ENCODE results near the gene HBEGF. TPM values are rescaled to one million over a fixed set of nuclear protein-coding genes. Genes with fewer than 3 reads are reported as not detected.

The HBEGF gene
- total RNA-seq, 2 donors from 2014 or later, result 7.7 to 24.0 TPM

DNA sequence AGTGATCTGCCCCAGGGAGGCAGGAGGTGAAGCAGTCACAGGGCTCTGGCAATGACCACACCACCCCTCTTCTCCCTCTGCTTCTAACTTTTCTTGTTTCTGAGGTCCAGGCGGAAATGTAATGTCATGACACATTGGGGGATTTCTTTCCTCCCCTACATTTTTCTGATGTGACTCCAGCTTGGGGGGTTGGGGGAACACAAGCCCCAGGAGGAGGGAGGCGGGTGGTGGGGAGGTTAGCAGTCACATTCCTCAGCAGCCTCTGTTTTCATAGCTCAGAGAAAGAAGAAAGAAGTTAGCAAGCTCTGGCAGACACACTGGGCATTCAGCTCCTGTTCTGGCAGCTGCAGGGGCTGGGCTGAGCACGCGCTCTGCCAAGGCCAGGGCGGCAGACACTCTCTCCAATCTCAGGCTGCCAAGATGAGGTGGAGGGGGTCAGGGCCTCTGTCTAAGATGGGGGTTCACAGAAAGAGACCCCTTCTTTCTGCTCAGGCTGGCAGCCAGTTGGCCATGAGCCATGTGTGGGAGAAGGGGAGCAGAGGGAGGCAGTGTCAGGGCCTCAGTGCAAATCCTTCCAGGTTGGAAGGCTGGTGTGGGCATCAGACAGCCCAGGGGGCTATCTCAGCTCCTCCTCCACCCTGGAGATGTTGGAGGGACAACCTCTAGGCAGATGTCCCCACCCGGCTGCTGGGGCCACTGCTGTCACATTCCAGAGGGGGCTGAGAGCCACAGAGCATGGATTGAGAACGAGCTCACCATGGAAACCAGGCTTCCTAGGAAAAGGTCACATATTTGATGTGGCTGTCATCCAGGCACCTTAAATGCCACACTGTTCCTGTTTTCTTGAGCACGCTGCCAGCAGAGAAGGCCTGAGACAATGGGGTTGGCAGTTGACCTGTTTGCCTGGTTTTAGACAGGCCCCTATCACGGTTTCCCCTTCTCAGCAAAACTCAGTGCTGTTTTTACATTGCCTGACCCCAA, 23.4 kb downstream of the HBEGF start:
- no peak for TF ChIP-seq POLR2A (IDR thresholded peaks at IDR 0.05)
- TF ChIP-seq POLR2AphosphoS5 (IDR thresholded peaks at IDR 0.05), result peak; percentile 70
- intact Hi-C loops (cut with DNase I), result no loop called here
- Histone ChIP-seq H3K4me1 (replicated peaks) (peaks cover 33% of the 10 kb centered on the region), H3K27ac (peak overlapping the region; percentile 85 to 91), H3K36me3 (no peaks in the 10 kb centered on the region), H3K27me3 (replicated peaks; ENCODE audit: insufficient read depth) (no peaks in the 10 kb centered on the region), H3K4me3 (no peak overlapping the region), H3K9me3 (no peaks in the 10 kb centered on the region)
- 30% methylated on average over 9 of the region's 9 CpGs for WGBS
- DNase-seq (ENCODE audit: low spot score), result peak; percentile 93

GRCh38 chr5:140321796-140322195, 24.6 kb downstream of the HBEGF start:
- no peak for DNase-seq (ENCODE audit: low spot score)
- WGBS, result 61% methylated on average over 2 of the region's 2 CpGs
- TF ChIP-seq POLR2A (IDR thresholded peaks at IDR 0.05), result no peak
- H3K4me3 ChIP-seq, result no peak overlapping the region
- no peaks in the 10 kb centered on the region for H3K9me3 ChIP-seq
- no peaks in the 10 kb centered on the region for H3K36me3 ChIP-seq
- peaks cover 26% of the 10 kb centered on the region for H3K4me1 ChIP-seq (replicated peaks)
- H3K27ac ChIP-seq, result peak overlapping the region; percentile 85 to 91
- intact Hi-C loops (cut with DNase I), result no loop called here
- H3K27me3 ChIP-seq (replicated peaks; ENCODE audit: insufficient read depth), result no peaks in the 10 kb centered on the region

GRCh38 chr5:140319833-140320232, 26.6 kb downstream of the HBEGF start:
- H3K9me3 ChIP-seq, result no peaks in the 10 kb centered on the region
- no peaks in the 10 kb centered on the region for H3K27me3 ChIP-seq (replicated peaks; ENCODE audit: insufficient read depth)
- 100% methylated on average over 1 of the region's 1 CpG for WGBS
- TF ChIP-seq POLR2A (IDR thresholded peaks at IDR 0.05) (no peak), CTCF (IDR thresholded peaks at IDR 0.05) (no peak), POLR2AphosphoS5 (IDR thresholded peaks at IDR 0.05) (no peak)
- DNase-seq (ENCODE audit: low spot score), result no peak
- H3K4me1 ChIP-seq (replicated peaks), result peaks cover 19% of the 10 kb centered on the region
- H3K36me3 ChIP-seq, result no peaks in the 10 kb centered on the region
- H3K4me3 ChIP-seq, result no peak overlapping the region
- intact Hi-C loops (cut with DNase I), result no loop called here
- H3K27ac ChIP-seq, result no peak overlapping the region

DNA sequence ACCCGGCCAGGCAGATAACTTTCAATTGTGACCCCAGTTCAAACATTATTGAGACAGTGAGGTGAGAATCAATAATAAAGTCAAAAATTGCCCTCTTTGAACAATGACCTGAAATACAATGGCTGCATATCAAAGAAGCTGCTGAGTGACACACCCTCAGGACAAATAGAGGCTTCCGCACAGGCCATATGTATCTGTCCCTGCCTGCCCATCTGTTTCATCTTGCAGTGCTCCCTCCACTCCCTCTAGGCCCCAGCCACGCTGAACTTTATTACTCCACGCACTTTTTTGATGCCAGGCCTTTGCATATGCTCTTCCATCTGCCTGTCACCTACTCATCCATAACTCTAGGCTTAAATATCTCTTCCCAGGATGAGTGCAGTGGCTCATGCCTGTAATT, 27.6 kb downstream of the HBEGF start:
- H3K36me3 ChIP-seq, result no peaks in the 10 kb centered on the region
- H3K4me1 ChIP-seq (replicated peaks), result peaks cover 9% of the 10 kb centered on the region
- intact Hi-C loops (cut with DNase I), result no loop called here
- no peak overlapping the region for H3K4me3 ChIP-seq
- WGBS, result 56% methylated on average over 4 of the region's 4 CpGs
- H3K9me3 ChIP-seq, result no peaks in the 10 kb centered on the region
- no peaks in the 10 kb centered on the region for H3K27me3 ChIP-seq (replicated peaks; ENCODE audit: insufficient read depth)
- H3K27ac ChIP-seq, result no peak overlapping the region
- no peak for TF ChIP-seq POLR2A (IDR thresholded peaks at IDR 0.05)
- TF ChIP-seq POLR2AphosphoS5 (IDR thresholded peaks at IDR 0.05), result no peak
- no peak for TF ChIP-seq CTCF (IDR thresholded peaks at IDR 0.05)
- DNase-seq (ENCODE audit: low spot score), result no peak

GRCh38 chr5:140317859-140318258, 28.5 kb downstream of the HBEGF start:
- H3K27me3 ChIP-seq (replicated peaks; ENCODE audit: insufficient read depth), result no peaks in the 10 kb centered on the region
- H3K4me1 ChIP-seq (replicated peaks), result no peaks in the 10 kb centered on the region
- intact Hi-C loops (cut with DNase I), result no loop called here
- no peak overlapping the region for H3K27ac ChIP-seq
- TF ChIP-seq POLR2AphosphoS5 (IDR thresholded peaks at IDR 0.05) (no peak), CTCF (IDR thresholded peaks at IDR 0.05) (no peak), POLR2A (IDR thresholded peaks at IDR 0.05) (no peak)
- no peak overlapping the region for H3K4me3 ChIP-seq
- no peaks in the 10 kb centered on the region for H3K9me3 ChIP-seq
- DNase-seq (ENCODE audit: low spot score), result no peak
- H3K36me3 ChIP-seq, result no peaks in the 10 kb centered on the region
- WGBS, result 78% methylated on average over 5 of the region's 5 CpGs
